Activated gamma-delta T cell treated with Interleukin-2 at 50 U/mL for 16 hours (primary cell): ENCODE results near the gene FBF1.
A peak's percentile ranks its signal among the peaks of the same experiment; 100 is the strongest.

Experiments used
- DNase-seq: peaks from one replicate; pipeline ENCODE4 v3.0.0-alpha.2; 2020

FBF1 gene

GRCh38 chr17:75910699-75911098 is 30.1 kb downstream of the FBF1 start:
- no peak for DNase-seq

- no peak for DNase-seq
Observed at GRCh38 chr17:75909812-75910274, 31.0 kb downstream of the FBF1 start.

- no peak for DNase-seq
Observed at GRCh38 chr17:75909051-75909811, 31.6 kb downstream of the FBF1 start.

GRCh38 chr17:75908201-75908600 is 32.6 kb downstream of the FBF1 start:
- DNase-seq = no peak

DNA sequence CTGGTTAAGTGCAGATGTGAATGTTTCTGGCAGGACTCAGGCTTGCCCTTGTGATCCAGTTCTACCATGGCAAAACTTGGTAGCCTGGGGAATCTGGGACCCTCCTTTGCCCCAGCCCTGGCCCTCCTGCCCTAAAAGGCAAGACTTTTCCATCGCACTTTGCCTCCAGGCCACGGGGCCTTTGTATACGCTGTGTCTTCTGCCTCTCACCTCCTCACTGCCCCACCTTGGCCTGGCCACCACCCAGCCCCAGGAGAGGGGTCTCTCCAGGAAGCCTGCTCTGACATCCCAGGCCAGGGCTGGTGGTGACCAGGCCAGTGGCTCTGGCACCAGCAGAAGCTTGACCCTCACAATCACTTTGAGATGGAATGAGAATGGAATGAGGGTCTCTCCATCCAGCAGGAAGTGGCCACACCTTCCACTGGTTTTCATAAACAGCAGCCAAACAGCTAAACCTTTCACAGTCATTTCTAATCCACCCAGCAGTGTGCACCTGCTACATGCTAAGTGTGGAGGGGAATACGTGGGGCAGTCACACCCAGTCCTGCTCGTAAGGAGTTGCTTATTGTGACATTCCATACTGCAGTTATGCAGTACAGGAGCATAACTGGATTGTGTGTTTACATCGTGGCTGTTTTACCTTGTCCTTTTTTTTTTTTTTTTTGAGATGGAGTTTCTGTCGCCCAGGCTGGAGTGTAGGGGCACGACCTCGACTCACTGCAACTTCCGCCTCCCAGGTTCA is 34.5 kb downstream of the FBF1 start:
- no peak for DNase-seq

GRCh38 chr17:75904749-75905521 is 35.9 kb downstream of the FBF1 start, which contains the start of gene MRPL38:
MRPL38 (minus strand) TSS chr17:75904884; CDS start chr17:75904875, 9 bp downstream.
- peak; percentile 93 for DNase-seq

DNA sequence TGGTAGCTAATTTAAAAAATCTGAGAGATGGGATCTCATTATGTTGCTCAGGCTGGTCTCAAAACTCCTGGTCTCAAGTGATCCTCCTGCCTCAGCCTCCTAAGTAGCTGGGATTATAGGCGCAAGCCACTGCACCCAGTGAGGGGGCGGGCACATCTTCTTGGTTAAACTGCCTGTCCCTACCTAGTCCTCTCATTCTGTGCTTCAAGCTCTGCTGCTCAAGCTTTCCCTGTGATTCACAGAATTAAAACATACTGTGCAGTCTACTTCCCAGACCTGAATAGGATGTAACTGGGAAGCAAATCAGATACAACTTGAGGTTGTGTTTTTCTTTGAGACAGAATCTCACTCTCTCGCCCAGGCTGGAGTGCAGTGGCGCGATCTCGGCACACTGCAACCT is 38.4 kb downstream of the FBF1 start:
- no peak for DNase-seq

DNA sequence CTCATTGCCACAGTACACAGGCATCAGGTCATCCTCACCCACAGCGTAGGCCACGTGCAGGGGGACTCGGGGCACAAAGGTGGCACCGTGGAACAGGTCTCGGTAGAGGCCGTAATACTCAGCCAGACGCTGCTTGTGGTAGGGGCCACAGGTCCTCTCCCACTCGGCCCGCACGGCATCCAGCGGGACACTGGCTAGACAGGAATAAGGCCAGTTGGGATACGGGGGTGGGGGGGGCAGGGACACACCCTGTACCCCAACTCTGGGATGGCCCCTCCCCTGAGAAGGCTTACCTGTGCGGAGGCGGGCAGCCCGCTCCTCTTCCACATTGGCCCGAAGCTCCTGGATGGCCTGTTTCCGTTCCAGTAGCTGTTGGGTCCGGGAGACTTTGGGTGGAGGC is 39.1 kb downstream of the FBF1 start:
- no peak for DNase-seq

DNA sequence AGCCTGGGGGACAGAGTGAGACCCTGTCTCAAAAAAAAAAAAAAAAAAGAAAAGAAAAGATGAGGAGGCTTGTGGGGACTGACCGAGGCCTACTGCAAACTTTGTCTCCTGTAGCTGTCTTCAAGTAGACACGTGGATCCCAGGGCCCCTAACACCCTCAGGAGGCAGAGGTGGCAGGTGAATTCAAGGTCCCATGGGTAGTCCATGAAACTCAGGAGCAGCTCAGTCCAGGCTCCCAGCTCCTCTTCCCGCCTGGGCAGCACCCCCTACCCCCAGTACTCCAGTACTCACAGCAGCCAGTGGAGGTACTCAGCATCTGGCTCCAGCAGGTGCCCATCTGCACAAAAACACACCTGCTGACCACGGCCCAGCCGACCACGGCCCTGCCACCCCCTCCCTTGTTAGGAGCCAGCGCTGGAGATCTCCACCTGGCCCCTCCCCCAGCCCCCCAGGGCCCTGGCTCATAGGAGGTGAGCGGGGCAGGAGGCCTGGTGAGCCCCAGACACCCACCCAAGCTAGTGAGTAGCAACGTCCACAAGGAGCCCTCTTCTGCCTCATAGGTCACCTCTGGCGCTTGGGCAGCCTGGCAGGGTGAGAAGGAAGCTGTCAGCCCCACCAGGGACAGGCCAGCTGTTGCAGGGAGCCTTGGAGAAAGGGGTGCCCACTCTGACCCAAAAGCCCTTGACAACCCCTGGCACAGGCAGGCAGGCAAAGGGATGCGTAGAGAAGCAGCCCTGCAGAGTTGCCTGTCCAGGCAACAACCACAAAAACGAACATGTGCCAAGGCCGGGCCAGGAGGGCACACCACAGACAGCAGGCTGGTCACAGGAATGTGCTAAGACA is 39.9 kb downstream of the FBF1 start:
- DNase-seq = no peak

GRCh38 chr17:75899767-75900468 is 40.9 kb downstream of the FBF1 start:
- DNase-seq = no peak

DNA sequence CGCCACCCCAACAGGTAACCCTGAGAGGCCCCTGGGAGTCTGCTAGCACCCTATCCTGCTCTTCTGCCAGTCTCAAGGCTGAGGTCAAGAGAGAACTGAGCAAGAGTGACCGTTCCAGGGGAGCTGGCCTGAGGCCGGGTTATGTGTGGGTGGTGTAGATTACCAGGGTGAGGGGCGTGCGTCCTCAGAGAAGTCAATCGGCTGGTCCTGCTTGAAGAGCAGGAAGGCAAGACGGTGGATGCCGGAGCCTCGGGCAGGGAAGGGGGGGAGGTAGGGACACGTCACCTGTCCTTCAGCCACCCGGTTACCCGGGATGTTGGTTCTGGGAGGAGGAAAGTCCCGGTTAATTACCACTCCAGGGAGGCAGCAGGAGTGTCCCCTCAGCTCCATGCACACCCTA is 41.5 kb downstream of the FBF1 start:
- DNase-seq = no peak

GRCh38 chr17:75898791-75899190 is 42.1 kb downstream of the FBF1 start:
- DNase-seq = no peak

DNA sequence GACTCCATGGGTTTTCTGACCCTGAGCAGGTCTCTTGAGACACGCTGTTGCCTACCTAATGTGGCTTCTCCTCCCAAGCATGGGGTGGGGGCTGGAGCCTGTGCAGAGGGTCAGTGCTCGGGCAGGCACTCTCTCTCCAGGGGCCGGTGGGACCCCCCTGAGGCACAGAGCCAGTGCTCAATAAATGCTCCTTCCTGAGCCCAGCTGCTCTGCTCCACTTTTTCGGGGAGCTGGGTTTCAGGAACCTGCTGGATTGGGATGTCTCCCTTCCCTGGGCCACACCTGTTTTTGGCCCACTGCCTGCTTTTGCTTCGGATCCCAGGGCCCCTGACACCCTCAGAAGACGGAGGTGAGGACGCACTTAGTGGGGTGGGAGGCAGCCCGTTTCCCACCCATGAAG is 42.8 kb downstream of the FBF1 start:
- no peak for DNase-seq

GRCh38 chr17:75897160-75898019 is 43.5 kb downstream of the FBF1 start:
- DNase-seq = no peak

- DNase-seq = peak; percentile 65
Observed at GRCh38 chr17:75896415-75897159, 44.3 kb downstream of the FBF1 start, which contains the start of gene TRIM65. TRIM65 (minus strand) TSS chr17:75896951; CDS start chr17:75896937, 14 bp downstream.

GRCh38 chr17:75895370-75896155 is 45.3 kb downstream of the FBF1 start:
- no peak for DNase-seq

DNA sequence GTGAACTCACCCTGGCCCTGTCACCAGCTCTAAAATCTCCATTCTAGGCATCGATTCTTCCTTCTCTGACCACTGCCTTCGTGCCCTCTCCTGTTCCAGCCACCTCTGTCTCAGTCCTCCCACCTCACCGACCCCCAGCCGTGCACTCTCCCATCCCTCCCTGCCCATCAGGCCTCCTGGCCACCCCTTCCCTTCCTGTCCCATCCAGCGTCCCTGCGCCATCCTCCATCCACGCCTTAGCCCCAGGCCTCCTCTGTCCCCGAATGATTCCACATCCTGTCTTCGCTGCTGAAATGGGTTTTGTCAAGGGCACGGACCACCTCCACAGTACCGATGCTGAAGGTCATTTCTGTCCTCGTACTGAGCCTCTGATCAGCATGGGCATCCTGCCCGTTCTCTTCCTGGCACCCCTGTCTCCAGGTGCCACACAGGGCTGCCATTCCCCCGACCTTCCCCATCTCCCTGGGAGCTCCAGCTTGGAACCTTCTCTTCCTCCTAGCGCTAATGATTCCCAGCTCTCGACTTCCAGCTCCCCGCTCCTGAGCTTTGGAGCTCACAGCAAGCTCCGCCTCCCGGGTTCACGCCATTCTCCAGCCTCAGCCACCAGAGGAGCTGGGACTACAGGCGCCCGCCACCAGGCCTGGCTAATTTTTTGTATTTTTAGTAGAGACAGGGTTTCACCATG is 46.7 kb downstream of the FBF1 start:
- no peak for DNase-seq

- DNase-seq = no peak
Observed at GRCh38 chr17:75893305-75894048, 47.4 kb downstream of the FBF1 start.
